SHP77 treated with DMSO at 0.1 percent for 48 hours (cell line): Measurements from ENCODE around the gene PET100.

Experiments
- DNase-seq: peaks from one replicate; lab custom pipeline; 2025; lab: John Stamatoyannopoulos, UW

PET100 gene, protein sequence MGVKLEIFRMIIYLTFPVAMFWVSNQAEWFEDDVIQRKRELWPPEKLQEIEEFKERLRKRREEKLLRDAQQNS

GRCh38 chr19:7629347-7630054 is at the start of gene PET100, which contains the start of gene XAB2:
PET100 (plus strand) TSS chr19:7629793; CDS start chr19:7629834, 41 bp downstream.
XAB2 (minus strand) TSS chr19:7629545; CDS start chr19:7629527, 18 bp downstream.
- peak; percentile 96 for DNase-seq

DNA sequence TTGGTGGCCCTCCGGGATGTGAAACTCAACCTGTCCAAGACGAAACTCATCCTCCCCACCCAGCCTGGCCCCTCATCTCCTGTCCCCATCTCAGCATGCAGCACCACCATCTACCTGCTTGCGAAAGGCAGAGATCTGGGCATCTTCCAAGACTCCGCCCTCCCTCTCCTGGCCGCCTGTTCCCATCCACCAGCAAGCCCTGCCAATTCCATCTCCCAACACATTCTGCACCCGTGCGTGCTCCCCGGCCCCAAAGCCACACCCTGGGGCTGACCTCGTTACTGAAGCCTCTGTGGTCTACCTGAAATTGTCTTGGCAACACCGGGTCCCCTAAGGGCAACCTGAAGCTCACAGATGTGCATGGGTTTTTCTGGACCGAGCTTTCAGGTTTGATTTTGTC is 47.1 kb upstream of the PET100 start:
- DNase-seq, result no peak

DNA sequence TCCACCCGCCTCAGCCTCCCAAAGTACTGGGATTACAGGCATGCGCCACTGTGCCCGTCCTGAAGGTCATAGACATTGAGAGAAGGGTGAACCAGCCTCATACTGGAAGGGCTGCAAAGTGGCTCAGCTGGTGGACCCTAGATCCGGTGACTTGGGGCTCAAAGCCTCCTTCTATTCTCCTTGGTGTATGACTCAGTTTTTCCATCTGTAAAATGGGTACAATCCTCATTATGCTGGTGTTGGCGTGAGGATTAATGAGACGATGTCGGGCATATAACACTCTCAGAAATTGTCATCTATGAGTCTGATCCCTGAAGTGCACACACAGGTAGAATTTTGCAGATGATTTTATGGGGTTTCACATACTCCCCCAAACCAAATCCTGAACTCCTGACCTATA is 39.8 kb upstream of the PET100 start:
- DNase-seq, result no peak

DNA sequence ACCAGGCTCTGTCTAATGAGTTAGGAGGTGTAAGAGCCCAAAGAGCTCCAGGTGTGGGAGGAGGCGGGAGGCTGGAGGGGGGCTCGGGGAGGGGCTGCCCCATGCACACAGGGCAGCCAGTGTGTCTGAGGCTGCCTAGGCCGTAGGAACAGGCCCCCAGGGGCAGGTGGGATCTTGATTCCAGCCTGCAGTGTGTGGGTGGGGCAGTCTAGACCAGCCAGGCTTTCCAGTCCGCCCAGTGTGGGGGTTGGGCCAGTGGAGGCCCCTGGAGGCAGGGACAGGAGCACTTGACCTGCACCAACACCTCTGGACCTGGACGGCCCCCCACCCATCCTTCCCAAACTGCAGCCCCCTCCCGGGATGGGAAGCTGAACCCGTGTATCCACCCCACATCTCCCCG is 39.3 kb upstream of the PET100 start:
- no peak for DNase-seq

GRCh38 chr19:7595466-7596133 is 34.0 kb upstream of the PET100 start, which contains the start of gene CAMSAP3:
CAMSAP3 (plus strand) TSS chr19:7595863; CDS start chr19:7596003, 140 bp downstream.
- DNase-seq, result peak; percentile 26

- DNase-seq, result no peak
These were observed 33.2 kb upstream of the PET100 start for GRCh38 chr19:7596211-7596937.

DNA sequence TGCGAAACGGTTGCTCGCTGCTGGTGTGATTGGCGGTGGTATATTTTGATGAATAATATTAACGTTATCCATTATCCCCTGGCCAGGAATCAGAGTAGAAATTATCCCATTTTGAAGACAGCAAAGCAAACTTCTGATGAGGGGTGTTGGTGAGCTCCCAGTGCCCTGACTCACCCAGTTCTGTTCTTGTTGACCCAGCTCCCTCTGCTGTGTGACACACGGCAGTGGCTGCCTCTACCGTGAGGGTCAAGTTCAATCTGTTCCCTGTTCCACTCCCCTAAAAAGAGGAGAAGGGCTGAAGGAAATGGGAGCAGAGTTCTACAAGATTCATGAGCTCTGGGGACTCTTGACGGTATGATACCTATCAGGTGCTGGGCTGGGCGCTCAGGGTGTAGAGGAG is 31.9 kb upstream of the PET100 start:
- DNase-seq, result no peak

- DNase-seq, result no peak
These were observed 31.4 kb upstream of the PET100 start for GRCh38 chr19:7598180-7598579.

GRCh38 chr19:7600721-7601120 is 28.9 kb upstream of the PET100 start:
- DNase-seq, result no peak

DNA sequence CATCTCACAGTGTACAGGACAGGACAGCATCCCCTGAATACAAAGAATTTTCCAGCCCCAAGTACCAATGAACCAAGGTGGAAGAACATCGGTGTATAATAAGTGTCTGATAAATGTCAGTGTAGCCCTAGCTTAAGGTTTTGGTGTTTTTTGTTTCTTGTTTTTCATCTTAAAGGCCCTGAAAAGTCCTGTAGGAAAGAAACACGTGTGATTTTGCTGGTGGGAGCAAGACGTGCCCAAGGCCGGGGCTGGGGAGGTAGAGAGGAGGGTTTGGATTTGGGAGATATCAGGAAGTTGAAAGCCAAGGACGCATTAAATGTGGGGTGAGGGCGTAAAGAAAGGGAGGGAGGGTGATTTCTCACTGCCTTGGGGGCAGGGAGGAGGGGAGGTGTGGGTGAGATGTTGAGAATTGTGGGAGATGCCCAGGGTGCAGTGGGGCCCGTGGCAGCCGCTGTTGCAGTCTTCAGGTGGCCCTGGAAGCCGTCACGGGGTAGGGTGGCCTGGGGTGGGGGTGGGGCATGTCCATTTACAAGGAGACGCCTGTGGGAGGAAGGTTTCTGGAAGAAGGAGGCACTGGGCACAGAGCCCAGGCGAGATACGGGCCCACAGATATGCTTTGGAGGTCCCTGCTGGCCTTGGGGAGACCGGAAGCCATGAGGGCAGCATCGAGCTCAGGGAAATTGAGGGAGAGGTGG is 27.2 kb upstream of the PET100 start:
- DNase-seq, result no peak

DNA sequence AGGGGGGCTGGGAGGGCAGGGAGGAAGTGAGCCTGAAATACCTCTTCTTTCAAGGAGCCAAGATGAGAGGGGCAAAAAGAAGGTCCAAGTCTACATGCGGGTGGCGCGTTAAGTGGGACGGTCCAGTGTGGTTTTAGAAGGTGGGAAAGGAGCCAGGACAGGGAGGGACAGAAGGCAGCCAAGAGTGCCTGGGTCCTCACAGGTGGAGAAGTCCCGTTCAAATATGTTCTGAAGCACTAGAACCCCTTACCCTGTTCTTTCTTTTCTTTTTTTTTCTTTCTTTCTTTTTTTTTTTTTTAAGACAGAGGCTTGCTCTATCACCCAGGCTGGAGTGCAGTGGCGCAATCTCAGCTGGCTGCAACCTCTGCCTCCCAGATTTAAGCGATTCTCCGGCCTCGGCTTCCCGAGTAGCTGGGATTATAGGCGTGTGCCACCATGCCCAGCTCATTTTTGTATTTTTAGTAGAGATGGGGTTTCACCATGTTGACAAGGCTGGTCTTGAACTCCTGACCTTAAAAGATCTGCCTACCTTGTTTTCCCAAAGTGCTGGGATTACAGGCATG is 26.6 kb upstream of the PET100 start:
- no peak for DNase-seq

DNA sequence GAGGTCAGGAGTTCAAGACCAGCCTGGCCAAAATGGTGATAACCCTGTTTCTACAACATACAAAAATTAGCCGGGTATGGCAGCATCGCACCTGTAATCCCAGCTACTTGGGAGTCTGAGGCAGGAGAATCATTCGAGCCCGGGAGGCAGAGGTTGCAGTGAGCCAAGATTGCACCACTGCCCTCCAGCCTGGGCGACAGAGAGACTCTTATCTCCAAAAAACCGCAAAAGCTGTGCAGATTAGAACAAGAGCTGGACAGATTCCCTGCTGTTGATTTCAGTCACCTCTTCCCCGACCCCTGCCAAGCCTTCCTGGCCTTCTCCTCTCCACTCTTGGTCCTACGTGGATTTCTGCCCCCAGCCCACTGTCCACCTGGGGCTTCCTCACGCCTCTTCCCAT is 25.7 kb upstream of the PET100 start:
- no peak for DNase-seq

DNA sequence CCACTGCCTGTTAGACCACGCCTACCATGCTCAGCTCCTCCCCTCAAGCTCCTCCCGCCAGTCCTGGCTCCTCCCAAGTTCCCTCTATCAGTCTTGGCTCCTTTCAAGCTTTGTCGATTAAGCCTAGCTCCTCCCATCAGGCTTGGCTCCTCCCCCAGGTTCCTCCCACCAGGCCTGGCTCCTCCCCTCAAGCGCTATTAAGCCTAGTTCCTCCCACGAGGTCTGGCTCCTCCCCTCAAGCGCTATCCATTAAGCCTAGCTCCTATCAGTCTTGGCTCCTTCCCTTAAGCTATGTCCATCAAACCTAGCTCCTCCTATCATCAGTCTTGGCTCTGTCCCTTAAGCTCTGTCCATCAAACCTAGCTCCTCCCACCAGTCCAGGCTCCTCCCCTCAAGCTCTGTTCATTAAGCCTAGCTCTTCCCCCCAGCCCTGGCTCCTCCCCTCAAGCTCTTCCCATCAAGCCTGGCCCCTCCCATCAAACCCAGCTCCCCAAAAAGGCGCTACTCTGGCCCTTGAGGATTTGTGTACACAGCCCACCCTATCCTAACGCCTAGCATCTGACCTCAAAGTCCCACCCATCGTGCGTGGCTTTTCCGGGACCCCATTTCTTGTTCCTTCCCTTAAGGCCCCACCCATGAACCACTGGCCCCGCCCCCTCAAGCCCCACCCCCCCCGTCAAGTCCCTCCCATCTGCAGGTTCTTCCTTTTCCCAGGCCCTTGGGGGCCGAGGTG is 23.9 kb upstream of the PET100 start:
- peak; percentile 8 for DNase-seq

DNA sequence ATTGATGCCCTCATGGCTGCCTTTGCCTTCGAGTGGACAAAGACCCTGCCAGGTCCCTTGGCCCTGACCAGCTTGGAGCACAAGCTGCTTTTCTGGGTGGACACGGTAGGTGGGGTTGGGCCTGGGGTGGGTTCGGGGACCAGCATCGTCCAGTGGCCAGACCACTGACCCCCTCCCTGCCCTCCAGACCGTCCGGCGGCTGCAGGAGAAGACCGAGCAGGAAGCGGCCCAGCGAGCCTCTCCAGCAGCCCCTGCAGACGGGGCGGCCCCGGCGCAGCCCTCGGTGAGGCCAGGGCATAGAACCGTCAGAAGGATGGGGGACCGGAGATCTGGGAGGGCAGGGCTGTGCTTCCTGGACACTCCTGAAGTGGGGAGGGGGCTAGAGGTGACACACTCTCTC is 23.3 kb upstream of the PET100 start:
- DNase-seq, result no peak

DNA sequence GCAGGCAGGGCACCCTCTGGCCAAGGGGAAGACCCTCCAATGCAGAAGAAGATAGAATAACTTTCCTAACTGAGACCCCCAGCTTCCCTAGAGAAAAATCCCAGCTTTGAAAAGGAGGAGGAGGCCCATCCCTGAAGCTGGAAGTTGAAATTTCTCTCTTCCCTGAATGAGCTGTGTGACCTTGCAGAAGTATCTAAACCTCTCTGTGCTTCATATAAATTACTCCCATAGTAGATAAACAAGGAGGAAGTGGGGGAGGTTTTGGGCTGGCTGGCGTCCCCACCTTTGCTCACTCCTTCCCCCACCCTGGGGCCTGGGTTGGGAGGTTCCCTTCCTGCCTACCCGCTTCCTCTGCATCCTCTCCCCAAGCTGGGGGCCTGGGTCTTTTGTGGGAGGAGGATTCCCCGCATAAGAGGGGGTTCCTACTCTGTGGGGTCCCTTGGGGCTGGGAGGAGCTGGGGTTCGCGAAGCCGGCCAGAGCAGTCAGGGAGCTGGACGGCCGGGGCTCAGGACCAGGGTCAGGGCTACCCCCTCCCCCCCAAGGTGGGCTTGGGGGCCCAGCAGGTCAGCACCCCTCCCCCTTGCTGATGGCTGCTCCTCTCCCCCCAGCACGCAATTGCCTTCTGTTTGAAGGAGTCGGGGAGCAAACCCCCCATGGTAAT is 22.2 kb upstream of the PET100 start:
- no peak for DNase-seq

DNA sequence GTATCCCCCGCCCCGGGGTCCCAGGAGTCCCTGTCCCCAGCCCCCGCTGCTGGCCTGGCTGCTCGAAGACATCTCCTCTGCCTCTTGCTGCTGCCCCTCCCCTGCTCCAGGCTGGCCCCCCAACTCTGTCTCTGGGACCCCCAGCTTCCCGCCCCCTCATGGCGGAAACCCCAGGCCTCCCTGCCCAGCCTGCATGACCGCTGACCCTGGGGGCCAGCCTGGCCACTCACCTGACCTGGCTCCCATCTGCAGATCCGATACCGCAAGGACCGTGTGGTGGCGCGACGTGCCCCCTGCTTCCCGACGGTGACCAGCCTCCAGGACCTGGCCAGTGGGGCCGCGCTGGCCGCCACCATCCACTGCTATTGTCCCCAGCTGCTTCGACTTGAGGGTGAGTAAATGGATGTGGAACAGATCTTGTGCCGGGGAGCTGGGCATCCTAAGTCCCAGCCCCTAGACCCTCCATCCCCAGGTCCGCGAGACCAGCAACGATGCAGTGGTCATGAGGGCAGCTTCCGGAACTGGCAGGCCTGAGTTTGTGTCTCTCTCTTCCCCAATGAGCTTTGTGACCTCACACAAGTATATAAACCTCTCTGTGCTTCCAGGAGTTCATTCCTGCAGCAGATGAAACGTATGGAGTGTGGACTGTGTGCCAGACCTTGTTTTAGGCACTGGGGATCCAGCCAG is 21.6 kb upstream of the PET100 start:
- no peak for DNase-seq

DNA sequence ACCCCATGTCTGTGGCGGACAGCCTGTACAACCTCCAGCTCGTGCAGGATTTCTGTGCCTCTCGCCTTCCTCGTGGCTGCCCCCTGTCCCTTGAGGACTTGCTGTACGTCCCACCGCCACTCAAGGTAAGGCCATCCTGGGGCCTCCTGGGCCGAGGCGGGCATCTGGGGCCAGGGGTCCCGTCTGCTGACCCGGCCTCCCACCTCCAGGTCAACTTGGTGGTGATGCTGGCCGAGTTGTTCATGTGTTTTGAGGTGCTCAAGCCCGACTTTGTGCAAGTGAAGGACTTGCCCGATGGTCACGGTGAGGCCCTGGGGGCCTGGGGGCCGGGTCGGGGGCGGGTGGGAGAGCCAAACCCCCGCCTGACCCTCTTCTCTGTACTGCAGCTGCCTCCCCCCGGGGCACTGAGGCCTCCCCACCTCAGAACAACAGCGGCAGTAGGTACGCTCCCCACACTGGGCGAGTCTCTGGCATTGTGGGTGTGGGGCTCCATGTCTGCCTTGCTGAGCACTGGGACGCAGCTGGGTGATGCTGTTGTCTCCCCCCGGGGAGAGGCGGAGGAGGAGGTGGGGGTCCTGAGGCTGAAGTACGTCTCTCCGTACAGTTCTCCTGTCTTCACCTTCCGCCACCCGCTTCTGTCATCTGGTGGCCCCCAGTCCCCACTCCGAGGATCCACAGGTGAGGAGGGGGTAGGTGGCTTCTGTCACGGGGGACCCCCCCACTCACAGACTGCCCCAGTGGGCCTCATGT is 18.9 kb upstream of the PET100 start:
- DNase-seq, result no peak

GRCh38 chr19:7611541-7612279 is 17.9 kb upstream of the PET100 start:
- no peak for DNase-seq
